ENCODE measurements around the gene ABCC4.

ABCC4 gene

DNA sequence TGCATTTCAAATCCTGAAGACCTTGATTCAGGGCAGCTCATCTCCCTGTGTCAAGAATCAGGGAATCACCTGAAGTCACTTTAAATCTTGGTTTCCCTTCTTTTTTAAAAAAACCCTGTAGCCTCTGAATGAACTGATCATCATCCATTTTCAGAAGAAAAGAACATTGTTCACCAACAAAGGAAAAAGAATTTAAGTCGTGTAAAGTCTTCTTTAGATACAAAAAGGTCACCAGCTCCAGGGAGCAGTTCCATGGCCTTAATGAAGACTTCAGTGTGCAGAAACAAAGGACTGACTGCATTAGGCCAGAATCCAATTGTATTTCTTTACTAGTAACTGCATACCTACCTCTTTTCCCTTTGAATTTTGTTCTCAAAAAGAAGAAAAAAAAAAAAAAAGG is 245.0 kb downstream of the ABCC4 start:
- no peak overlapping the region for H3K4me3 ChIP-seq (ENCODE audit: low read length)
- no peak for TF ChIP-seq CTCF (conservative IDR thresholded peaks at IDR 0.05; ENCODE audit: low read depth, low read length)
- DNase-seq (ENCODE audit: low read depth) = no peak

DNA sequence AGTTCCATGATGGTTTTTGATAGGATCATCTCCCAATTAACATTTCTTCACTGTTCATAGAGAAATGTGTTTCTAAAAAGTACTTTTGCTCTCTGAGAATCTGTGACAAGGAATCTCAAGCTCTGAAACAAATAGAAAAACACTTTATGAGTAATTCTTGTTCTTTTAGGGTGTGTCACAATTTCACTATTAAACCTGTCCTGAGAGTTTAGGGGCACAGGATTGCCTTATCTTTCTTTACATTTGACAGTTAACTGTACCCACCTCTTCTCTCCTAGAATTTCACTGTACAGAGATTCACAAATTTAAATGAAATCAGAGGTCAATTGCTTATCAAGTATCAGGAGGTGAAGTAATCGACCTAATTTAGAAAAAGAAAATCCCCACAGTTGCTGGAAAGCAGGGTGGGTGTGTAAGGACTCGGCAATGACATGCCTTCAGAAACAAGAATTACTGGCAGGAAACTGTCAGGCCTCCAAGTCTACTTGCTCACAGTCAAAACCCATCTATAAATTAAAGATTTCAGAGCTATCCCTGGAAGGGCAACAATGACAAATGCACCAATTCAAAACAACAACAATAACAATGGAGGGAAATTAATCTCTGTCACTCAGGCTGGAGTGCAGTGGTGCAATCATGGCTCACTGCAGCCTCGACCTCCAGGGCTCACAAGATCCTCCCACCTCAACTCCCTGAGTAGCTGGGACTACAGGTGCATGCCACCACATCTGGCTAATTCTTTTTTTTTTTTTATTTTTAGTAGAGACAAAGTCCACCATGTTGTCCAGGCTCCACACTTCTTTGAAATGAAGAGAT is 250.2 kb downstream of the ABCC4 start:
- TF ChIP-seq CTCF (conservative IDR thresholded peaks at IDR 0.05; ENCODE audit: low read depth, low read length) = no peak
- no peak for DNase-seq (ENCODE audit: low read depth)
- H3K4me3 ChIP-seq (ENCODE audit: low read length) = no peak overlapping the region

DNA sequence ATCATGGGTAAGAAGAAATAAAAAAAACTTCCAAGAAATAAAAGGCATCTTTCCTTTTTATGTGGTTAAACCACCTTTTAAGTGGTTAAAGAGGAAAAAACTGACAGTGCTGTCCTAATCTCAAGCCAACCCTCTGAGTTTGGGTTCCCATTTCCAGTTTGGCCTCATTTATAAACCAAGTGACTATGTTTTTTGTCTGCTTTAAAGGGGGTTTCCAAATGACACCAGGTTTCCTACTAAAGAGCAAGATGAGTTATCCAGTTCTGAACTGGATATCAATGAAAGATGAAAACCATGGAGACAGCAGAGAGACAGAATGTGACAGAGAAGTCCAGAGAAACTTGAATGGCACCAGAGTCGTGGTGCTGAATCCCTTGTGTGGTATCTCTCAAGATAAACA is 251.5 kb downstream of the ABCC4 start:
- H3K4me3 ChIP-seq (ENCODE audit: low read length) = no peak overlapping the region
- DNase-seq (ENCODE audit: low read depth) = no peak
- TF ChIP-seq CTCF (conservative IDR thresholded peaks at IDR 0.05; ENCODE audit: low read depth, low read length) = no peak

- TF ChIP-seq CTCF (conservative IDR thresholded peaks at IDR 0.05; ENCODE audit: low read depth, low read length) = no peak
- DNase-seq (ENCODE audit: low read depth) = no peak
- H3K4me3 ChIP-seq (ENCODE audit: low read length) = no peak overlapping the region
Measured at GRCh38 chr13:95044452-95045205, 256.6 kb downstream of the ABCC4 start.

GRCh38 chr13:95039415-95039814 is 261.8 kb downstream of the ABCC4 start:
- TF ChIP-seq CTCF (conservative IDR thresholded peaks at IDR 0.05; ENCODE audit: low read depth, low read length) = no peak
- no peak overlapping the region for H3K4me3 ChIP-seq (ENCODE audit: low read length)
- no peak for DNase-seq (ENCODE audit: low read depth)

- no peak for DNase-seq (ENCODE audit: low read depth)
- no peak overlapping the region for H3K4me3 ChIP-seq (ENCODE audit: low read length)
- no peak for TF ChIP-seq CTCF (conservative IDR thresholded peaks at IDR 0.05; ENCODE audit: low read depth, low read length)
Measured at GRCh38 chr13:95038949-95039348, 262.3 kb downstream of the ABCC4 start.

Measured in retinal pigment epithelial cell (primary cell).